ENCODE measurements around the gene SLC5A5.

The SLC5A5 gene

DNA sequence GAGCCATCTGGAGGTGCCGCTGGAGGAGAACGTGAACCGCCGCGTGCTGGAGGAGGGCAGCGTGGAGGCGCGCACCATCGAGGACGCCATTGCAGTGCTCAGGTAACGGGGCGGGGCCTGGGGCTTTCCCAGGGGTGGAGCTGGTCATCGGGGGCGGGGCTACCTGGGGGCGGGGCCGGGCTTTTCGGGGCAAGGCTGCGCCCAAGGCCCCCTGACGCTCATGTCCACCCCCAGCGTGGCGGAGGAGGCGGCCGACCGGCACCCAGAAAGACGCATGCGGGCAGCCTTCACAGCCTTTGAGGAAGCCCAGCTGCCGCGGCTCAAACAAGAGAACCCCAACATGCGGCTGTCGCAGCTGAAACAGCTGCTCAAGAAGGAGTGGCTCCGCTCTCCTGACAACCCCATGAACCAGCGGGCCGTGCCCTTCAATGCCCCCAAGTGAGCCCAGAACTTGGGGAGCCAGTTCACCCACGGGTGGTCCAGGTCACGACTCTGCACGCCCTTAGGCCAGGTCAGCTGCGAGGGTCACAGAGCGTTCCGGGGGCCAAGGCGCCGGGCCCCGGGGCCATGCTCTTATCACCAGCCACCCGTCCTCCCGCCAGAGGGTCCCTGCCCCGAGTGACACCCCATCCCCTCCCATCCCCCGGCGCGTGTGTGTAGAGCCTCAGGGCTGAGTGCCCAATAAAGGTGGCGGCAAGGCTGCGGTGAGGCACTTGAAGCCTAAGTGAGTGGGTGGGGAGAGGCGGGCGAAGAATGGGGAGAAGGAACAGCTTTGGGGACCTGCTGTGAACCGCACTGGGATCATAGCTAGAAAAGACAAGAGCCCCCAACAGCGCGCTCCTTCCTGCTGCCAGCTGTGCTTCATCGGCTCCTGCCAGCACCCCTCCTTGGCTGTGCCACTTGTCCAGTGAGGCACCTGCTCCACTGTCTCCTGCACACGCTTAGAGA lies 71.8 kb downstream of the SLC5A5 start:
- TF ChIP-seq, protein P1, sequence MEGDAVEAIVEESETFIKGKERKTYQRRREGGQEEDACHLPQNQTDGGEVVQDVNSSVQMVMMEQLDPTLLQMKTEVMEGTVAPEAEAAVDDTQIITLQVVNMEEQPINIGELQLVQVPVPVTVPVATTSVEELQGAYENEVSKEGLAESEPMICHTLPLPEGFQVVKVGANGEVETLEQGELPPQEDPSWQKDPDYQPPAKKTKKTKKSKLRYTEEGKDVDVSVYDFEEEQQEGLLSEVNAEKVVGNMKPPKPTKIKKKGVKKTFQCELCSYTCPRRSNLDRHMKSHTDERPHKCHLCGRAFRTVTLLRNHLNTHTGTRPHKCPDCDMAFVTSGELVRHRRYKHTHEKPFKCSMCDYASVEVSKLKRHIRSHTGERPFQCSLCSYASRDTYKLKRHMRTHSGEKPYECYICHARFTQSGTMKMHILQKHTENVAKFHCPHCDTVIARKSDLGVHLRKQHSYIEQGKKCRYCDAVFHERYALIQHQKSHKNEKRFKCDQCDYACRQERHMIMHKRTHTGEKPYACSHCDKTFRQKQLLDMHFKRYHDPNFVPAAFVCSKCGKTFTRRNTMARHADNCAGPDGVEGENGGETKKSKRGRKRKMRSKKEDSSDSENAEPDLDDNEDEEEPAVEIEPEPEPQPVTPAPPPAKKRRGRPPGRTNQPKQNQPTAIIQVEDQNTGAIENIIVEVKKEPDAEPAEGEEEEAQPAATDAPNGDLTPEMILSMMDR (IDR thresholded peaks at IDR 0.05; ENCODE audit: insufficient read depth, low read length, missing control alignments): no peak
- ChIA-PET CTCF (interaction anchor here (1.2 to 24.2 kb wide), 5 partner anchors 9 to 115 kb away, joined by 5 to 666 read pairs (median 21); partner anchors contain the start of genes ARRDC2 and CCDC124), POLR2A (no interaction called here)
- H3K4me3 ChIP-seq (ENCODE audit: low read depth, low read length): no peak overlapping the region
- no peak for DNase-seq (ENCODE audit: low read depth, low spot score)

GRCh38 chr19:17944301-17944700 lies 72.6 kb downstream of the SLC5A5 start:
- CTCF ChIA-PET: interaction anchor here (1.2 to 24.2 kb wide), 5 partner anchors 10 to 115 kb away, joined by 5 to 666 read pairs (median 21); partner anchors contain the start of genes ARRDC2 and CCDC124
- DNase-seq (ENCODE audit: low read depth, low spot score): peak; percentile 21
- TF ChIP-seq, protein P1 (IDR thresholded peaks at IDR 0.05; ENCODE audit: insufficient read depth, low read length, missing control alignments): no peak
- no peak overlapping the region for H3K4me3 ChIP-seq (ENCODE audit: low read depth, low read length)
- POLR2A ChIA-PET: no interaction called here
